Measurements from ENCODE around the gene HTT-AS. TPM values are rescaled to one million over a fixed set of nuclear protein-coding genes. Genes with fewer than 3 reads are reported as not detected.

The HTT-AS gene
- total and polyA plus RNA-seq, 2 of the 13 experiments (the other 11 are each of a cell fraction or from before 2014, with no cell fraction given), result not detected

DNA sequence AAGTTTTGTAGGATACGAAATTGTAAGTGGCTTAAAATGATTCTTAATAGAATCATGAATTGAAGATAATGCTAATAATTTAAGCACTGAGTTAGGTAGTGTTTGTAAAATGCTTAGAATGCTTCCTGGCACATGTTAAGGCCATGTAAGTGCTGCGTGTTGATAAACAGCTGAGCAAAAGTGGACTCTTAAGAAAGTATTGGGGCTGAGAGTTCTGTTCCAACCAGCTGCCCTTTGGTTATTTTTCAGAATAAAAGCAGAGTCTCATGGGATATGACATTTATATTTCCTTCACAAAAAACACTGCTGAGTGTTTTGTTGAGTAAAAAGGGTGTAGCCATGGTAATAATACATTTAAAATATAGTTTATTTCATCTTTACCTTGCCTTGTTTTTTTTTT is 42.6 kb upstream of the HTT-AS start:
- FAIRE-seq (no peak), DNase-seq (ENCODE audit: low spot score) (no peak), ATAC-seq (no peak)
- Histone ChIP-seq H3K4me1 (ENCODE audit: insufficient read depth, low read length) (peaks cover 10% of the 10 kb centered on the region; the same call in 1 of the 2 replicates), H2AFZ (ENCODE audit: low read length) (no peak overlapping the region), H3K27ac (ENCODE audit: extremely low read length, insufficient read depth, low read length) (no peak overlapping the region), H3K4me3 (replicated peaks in 1 of 3; ENCODE audit: insufficient read depth in 1 of 3, low read depth in 2 of 3, low read length in 3 of 3) (no peak overlapping the region), H3K79me2 (ENCODE audit: insufficient read depth, low read length) (no peaks in the 10 kb centered on the region), H3K9ac (ENCODE audit: insufficient read depth, low read depth, low read length) (no peak overlapping the region), H3K36me3 (replicated peaks in 1 of 2; ENCODE audit: control insufficient read depth in 1 of 2, insufficient read depth in 2 of 2, low read length in 2 of 2) (peaks cover 27 to 82% of the 10 kb centered on the region in 2 experiments), H3K27me3 (ENCODE audit: control insufficient read depth in 1 of 2, insufficient read depth in 2 of 2, low read length in 2 of 2) (no peaks in the 10 kb centered on the region), H3K4me2 (ENCODE audit: low read depth, low read length) (no peak overlapping the region), H4K20me1 (ENCODE audit: insufficient read depth, low read length) (no peaks in the 10 kb centered on the region), H3K9me3 (ENCODE audit: low read length) (no peaks in the 10 kb centered on the region)
- in situ Hi-C loops (cut with HindIII; ENCODE audit: extremely low pct_ligation_motif_present, low pct_unique_long_range_greater_than_20kb), result no loop called here
- BruUV-seq (replicated peaks), result no TSS peak
- TF ChIP-seq U2AF2 (IDR thresholded peaks at IDR 0.05; ENCODE audit: low read depth, low read length), result no peak
- no peak for TF ChIP-seq ZNF7 (CRISPR knock-in tag; IDR thresholded peaks at IDR 0.05)
- no peak for TF ChIP-seq ZNF367 (CRISPR knock-in tag; IDR thresholded peaks at IDR 0.05; ENCODE audit: borderline replicate concordance)
- no peak for TF ChIP-seq SNAPC2 (CRISPR knock-in tag; IDR thresholded peaks at IDR 0.05)
- no peak for TF ChIP-seq ZBTB1 (CRISPR knock-in tag; IDR thresholded peaks at IDR 0.05; ENCODE audit: borderline replicate concordance)
- no peak for TF ChIP-seq ZNF468 (CRISPR knock-in tag; IDR thresholded peaks at IDR 0.05)
- TF ChIP-seq EEA1 (CRISPR knock-in tag; IDR thresholded peaks at IDR 0.05; ENCODE audit: borderline replicate concordance), result no peak
- no peak for TF ChIP-seq KMT2B (CRISPR knock-in tag; IDR thresholded peaks at IDR 0.05)
- TF ChIP-seq ISL2 (CRISPR knock-in tag; IDR thresholded peaks at IDR 0.05), result no peak
- no peak for TF ChIP-seq ZNF746 (CRISPR knock-in tag; IDR thresholded peaks at IDR 0.05)
- TF ChIP-seq ZNF383 (CRISPR knock-in tag; IDR thresholded peaks at IDR 0.05; ENCODE audit: borderline replicate concordance), result no peak
- TF ChIP-seq KDM3A (CRISPR knock-in tag; IDR thresholded peaks at IDR 0.05; ENCODE audit: low read depth), result no peak
- TF ChIP-seq, protein P1, sequence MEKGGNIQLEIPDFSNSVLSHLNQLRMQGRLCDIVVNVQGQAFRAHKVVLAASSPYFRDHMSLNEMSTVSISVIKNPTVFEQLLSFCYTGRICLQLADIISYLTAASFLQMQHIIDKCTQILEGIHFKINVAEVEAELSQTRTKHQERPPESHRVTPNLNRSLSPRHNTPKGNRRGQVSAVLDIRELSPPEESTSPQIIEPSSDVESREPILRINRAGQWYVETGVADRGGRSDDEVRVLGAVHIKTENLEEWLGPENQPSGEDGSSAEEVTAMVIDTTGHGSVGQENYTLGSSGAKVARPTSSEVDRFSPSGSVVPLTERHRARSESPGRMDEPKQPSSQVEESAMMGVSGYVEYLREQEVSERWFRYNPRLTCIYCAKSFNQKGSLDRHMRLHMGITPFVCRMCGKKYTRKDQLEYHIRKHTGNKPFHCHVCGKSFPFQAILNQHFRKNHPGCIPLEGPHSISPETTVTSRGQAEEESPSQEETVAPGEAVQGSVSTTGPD (CRISPR knock-in tag; IDR thresholded peaks at IDR 0.05), result no peak
- TF ChIP-seq, protein P2, sequence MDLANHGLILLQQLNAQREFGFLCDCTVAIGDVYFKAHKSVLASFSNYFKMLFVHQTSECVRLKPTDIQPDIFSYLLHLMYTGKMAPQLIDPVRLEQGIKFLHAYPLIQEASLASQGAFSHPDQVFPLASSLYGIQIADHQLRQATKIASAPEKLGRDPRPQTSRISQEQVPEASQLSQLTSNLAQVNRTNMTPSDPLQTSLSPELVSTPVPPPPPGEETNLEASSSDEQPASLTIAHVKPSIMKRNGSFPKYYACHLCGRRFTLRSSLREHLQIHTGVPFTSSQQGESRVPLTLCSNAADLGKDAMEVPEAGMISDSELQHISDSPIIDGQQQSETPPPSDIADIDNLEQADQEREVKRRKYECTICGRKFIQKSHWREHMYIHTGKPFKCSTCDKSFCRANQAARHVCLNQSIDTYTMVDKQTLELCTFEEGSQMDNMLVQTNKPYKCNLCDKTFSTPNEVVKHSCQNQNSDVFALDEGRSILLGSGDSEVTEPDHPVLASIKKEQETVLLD (CRISPR knock-in tag; IDR thresholded peaks at IDR 0.05; ENCODE audit: low read depth), result no peak
- no peak for TF ChIP-seq ZNF749 (CRISPR knock-in tag; IDR thresholded peaks at IDR 0.05; ENCODE audit: borderline replicate concordance)
- no peak for TF ChIP-seq ZNF567 (CRISPR knock-in tag; IDR thresholded peaks at IDR 0.05; ENCODE audit: borderline replicate concordance)
- 96% methylated on average over 2 of the region's 2 CpGs for WGBS (ENCODE audit: low lambda C conversion rate)
- CTCF ChIA-PET (ENCODE audit: low intra/inter-chr PET ratio, low total read pairs), result no interaction called here
- intact Hi-C loops (cut with micrococcal nuclease; ENCODE audit: unreplicated experiment), result no loop called here
- POLR2A ChIA-PET, result no interaction called here
